ENCODE measurements around the gene COL21A1.

The COL21A1 gene

DNA sequence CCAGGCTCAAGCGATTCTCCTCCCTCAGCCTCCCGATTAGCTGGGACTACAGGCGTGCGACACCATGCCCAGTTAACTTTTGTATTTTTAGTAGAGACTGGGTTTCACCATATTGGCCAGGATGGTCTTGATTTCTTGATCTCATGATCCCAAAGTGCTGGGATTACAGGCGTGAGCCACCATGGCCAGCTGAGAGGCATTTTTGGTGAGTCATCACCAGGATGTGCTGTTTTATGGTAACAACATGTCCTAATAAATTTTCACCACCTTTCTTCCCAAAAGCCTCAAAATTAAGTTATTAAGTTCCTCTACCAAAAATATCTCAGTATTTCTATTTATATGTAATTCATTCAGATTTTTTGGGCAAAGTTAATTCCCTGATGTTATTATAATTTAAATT lies 53.5 kb downstream of the COL21A1 start:
- H3K4me3 ChIP-seq (ENCODE audit: low read depth, low read length): no peak overlapping the region

DNA sequence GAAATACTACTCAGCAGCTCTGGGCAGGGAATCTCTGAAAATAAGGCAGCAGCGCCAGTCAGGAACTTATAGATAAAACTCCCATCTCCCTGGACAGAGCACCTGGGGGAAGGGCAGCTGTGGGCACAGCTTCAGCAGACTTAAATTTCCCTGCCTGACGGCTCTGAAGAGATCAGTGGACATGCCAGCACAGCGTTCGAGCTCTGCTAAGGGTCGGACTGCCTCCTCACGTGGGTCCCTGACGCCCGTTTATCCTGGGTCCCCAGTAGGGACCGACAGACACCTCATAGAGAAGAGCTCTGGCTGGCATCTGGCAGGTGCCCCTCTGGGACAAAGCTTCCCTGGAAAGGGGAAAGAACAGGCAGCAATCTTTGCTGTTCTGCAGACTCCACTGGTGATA lies 59.0 kb downstream of the COL21A1 start:
- no peak overlapping the region for H3K4me3 ChIP-seq (ENCODE audit: low read depth, low read length)

DNA sequence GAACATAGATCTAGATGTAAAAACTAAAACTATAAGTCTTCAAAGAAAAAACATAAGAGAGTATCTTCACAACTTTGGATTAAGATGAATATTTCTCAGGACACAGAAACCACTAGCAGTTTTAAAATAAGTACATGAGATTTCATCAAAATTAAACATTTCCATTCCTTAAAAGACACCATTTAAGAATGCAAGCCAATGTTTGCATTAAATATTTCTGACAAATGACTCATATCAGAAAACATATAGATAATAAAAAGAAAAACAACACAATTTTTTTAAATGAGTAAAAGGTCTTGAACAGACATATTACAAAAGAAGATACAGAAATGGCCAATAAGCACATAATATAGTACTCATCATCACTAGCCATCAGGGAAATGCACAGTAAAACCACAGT lies 59.7 kb downstream of the COL21A1 start:
- no peak overlapping the region for H3K4me3 ChIP-seq (ENCODE audit: low read depth, low read length)

DNA sequence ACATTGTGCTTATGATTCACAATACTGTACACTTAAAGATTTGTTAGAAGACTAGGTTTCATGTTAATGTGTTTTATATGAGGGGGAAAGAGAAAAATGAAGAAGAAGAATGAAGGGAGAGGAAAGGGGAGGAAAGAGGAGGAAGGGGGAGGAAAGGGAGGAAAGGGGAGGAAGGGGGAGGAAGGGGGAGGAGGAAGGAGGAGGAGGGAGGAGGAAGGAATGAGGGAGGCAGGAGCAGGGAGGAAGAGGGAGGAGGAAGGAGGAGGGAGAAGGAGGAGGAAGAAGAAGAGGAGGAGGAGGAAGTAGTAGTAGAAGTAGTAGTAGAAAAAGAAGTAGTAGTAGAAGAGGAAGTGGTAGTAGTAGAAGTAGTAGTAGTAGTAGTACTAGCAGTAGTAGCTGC lies 70.6 kb downstream of the COL21A1 start:
- H3K4me3 ChIP-seq (ENCODE audit: low read depth, low read length): no peak overlapping the region

DNA sequence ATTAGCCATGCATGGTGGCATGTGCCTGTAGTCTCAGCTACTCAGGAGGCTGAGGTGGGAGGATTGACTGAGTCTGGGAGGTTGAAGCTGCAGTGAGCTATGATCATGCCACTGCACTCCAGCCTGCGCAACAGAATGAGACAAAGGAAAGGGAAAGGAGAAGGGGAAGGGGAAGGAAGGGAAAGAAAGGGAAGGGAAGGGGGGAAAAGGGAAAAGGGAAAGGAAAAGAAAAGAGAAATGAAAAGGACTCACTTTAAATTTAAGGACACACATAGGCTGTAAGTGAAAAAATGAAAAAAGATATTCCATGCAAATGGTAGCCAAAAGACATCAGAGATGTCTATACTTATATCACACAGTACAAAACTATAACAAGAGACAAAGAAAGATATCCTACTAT lies 74.2 kb downstream of the COL21A1 start:
- no peak overlapping the region for H3K4me3 ChIP-seq (ENCODE audit: low read depth, low read length)

DNA sequence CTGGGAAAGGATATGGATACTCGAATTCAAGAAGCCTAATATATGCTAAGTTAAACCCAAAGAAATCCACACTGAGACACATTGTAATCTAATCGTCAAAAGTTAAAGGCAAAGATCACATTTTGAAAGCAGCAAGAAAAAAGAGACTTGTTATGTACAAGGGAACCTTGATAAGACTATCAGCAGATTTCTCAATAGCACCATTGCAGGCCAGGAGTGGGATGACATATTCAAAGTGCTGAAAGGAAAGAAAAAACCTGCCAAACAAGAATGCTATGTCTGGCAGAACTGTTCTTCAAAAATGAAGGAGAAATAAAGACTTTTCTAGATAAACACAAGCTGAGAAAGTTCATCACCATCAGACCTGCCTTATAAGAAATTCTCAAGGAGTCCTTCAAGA lies 75.2 kb downstream of the COL21A1 start:
- H3K4me3 ChIP-seq (ENCODE audit: low read depth, low read length): no peak overlapping the region

DNA sequence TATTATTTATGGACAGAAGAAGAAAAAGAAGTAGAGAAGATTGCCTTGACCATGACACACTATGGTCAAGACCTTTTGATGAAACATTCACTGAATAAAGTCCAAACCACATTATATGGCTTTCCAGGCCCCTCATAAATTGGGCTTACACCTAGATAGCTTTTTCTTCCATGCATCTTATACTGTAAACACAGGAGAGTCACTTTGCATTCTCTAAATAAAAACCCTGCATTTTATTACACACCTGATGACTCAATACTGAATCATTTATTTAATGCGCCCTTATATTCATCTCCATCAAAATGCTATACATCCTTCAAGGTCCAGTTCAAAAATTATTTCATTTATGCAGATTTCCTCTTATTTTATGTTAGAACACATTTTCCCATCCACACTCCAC lies 78.0 kb downstream of the COL21A1 start:
- H3K4me3 ChIP-seq (ENCODE audit: low read depth, low read length): no peak overlapping the region

DNA sequence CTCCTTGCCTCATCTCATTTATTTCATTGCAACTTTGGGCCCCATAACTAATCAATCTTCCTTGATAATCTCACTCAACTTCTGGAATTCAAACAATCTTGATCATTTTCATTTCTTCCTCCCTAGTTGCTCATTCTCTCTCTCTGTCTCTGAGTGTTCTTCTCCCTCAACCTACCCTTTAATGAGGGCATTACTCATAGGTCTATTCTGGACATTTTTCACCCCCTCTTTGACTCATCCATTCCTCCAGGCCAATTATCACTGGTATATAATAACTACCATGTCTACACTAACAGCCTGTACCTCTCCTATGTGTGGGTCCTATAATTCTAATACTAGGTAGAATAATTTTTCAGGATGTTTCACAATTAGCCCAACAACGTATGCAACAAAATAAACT lies 78.8 kb downstream of the COL21A1 start:
- H3K4me3 ChIP-seq (ENCODE audit: low read depth, low read length): no peak overlapping the region

DNA sequence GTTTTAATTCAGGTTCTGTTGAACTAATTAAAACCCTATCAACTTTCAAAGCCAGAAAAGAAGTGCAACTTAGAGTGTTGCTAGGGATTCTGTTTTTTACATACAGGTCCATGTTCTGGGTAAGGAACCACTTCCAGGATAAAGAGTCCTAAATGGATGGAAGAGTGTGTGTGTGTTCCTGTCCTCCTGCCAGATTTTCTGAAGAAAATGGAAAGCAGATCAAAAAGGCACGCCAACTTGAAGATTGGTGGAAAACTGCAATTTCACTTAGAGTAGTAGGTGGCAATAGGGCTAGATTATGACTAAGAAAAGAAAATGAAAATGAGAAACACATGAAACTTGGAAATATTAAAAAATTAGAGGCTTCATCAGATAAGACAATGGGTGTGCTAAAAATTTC lies 85.3 kb downstream of the COL21A1 start:
- H3K4me3 ChIP-seq (ENCODE audit: low read depth, low read length): no peak overlapping the region

DNA sequence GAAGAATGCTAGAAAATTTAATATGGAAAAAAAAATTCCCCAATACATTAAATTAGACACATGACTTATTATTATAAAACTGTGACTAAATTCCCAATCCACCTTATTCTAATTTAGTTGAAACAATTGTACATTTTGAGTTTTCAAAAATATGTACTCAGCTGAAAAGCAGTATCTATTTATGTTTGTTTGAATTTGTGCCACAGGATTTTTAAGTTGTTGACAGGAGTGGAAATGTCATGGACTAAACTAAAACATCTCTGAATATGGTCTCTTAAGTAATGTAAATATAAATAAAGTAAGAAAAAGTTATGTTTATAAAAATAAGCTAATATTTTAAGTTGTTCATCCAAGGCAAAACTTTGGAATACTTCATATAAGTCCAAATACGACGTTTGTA lies 86.9 kb downstream of the COL21A1 start:
- H3K4me3 ChIP-seq (ENCODE audit: low read depth, low read length): no peak overlapping the region

DNA sequence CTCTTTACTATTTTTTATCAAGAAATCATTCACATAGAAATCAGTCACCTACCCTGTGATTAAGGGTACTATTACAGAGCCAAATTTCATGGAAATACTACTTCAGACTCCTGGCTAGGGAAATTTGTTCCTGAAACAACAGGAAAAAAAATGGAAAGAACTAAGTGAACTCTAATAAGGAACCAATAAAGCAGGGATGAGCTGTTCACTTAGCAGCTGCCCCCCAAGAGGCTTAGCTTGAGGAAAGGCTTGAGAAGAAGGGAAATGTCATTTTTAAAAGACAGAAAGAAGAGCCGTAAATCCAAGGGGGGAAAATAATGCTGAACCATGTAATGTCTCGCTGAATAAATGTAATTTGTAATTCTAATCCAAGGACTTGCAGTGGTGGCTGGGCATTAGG lies 88.8 kb downstream of the COL21A1 start:
- H3K4me3 ChIP-seq (ENCODE audit: low read depth, low read length): no peak overlapping the region

DNA sequence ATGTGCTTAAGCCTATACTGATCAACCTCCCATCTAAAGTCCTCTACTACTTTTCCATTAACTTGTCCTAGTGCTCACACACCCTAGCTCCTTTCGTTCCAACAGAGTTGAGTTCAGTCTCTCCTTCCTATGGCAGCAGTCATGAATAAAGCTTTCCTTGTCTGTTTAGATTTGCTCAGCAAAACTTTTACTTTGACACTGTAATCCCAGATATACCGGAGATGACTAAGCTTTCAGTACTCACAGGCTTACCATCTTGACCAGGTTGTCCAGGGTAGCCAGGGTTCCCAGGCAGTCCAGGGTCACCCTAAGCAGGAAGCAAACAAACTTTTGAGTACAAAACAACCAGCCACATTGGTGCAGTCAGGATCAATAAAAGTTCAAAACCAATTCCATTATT lies 90.7 kb downstream of the COL21A1 start:
- H3K4me3 ChIP-seq (ENCODE audit: low read depth, low read length): no peak overlapping the region

DNA sequence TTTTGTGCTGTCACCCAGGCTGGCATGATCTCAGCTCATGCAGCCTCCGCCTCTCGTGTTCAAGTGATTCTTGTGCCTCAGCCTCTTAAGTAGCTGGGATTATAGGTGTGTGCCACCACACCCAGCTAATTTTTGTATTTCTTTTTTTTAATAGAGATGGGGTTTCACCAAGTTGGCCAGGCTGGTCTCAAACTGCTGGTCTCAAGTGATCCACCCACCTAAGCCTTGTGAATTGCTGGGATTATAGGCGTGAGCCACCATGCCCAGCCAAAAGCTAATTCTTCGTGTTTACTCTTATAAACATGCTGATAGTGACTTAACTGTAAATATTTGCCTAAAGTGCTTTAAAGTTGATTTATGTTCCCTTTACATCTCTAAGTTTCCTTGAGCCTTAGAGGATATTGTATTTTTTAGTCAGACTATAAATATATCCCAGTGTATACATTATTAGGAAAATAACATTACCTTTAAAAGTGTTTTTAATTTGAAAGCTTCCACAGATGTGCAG lies 91.7 kb downstream of the COL21A1 start:
- no peak overlapping the region for H3K4me3 ChIP-seq (ENCODE audit: low read depth, low read length)

DNA sequence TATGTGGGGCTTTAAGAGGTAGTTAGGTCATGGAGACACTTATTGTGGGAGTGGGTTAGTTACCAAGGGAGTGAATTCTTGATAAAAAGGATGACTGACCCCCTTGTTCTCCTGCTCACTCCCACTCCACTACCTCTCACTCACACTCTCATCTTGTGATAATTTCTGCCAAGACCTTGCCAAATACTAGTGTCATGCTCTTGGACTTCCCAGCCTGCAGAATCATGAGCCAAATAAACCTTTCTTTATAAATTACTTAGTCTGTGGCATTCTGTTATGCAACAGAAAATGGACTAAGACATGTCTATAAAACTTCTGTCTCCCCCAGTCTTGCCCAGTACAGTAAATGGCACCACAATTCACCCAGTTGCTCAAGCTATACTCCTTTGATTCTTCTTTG lies 93.3 kb downstream of the COL21A1 start:
- H3K4me3 ChIP-seq (ENCODE audit: low read depth, low read length): no peak overlapping the region

DNA sequence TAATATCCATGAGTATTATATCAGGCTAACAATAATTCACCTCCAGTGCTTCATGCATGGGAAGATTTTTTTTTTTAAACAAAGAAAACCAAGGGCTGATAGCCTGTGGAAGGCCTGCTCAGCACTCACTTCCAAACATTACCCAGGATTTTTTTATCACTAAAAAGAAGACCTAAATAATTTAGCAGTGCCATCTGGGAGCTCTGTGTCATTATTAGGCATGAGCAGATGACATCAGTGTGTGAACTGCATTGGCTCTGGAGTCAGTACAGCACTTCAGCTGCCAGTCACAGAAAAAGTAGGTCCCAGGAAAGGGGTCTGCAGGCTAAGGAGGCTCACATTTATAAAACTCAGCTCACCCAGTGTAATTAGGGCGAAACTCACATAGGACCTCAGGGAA lies 94.8 kb downstream of the COL21A1 start:
- H3K4me3 ChIP-seq (ENCODE audit: low read depth, low read length): no peak overlapping the region

DNA sequence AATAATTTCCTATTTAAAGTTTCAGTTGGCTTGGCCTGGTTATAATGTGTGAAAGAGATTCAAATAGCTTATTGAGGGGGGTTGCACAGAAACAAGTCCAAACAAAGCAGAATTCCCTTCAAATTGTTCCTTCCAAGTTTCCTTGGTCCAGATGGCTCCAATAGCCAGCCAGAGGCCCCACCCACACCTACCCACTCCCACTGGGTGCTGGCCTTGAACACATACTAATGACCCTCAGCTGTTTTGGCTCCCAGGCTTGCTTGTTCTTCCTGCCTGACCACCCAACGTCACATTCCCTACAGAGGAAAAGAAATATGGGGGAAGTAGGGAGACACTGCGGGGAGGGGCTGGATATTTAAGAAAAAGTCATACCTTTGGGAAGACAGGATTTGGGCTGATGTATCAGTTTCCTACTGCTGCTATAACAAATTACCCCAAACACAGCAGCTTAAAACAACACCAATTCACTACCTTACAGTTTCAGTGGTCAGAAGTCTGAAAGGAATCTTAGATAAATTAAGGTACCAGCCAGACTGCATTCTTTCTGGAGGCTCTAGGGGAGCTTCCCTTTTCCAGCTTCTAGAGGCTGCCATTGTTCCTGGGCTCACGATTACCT lies 95.7 kb downstream of the COL21A1 start:
- no peak overlapping the region for H3K4me3 ChIP-seq (ENCODE audit: low read depth, low read length)

DNA sequence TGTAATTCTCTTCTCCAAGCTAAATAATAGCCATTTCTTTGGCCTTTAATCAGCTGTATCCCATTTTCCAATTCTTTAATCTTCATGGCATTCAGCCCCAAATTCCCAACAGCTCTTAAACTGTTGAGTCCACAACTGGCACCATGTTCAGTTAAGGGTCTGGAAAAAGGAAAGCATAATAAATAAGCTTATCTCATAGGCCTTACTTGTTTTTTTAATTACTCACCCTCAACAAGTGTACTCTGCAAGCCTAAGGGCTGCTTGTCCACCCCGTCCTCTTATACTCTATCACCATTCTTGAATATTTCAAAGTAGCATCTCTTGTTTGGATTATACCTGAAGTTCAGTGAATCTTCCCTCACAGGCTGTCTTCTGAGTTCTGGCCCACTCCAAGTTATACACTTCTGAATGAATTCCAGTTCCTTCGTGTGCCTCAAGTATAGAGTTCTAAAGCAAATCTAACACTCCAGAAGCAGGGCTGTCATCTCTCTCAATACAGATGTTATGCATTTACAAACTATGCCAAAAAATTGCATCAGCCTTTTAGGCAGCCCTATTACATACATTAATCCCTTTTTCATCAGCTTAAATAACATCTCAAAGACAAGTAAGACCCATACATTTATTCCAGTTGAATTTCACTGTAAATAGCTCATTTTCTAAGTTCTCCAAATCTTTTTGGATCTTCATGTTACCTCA lies 98.7 kb downstream of the COL21A1 start:
- no peak overlapping the region for H3K4me3 ChIP-seq (ENCODE audit: low read depth, low read length)

DNA sequence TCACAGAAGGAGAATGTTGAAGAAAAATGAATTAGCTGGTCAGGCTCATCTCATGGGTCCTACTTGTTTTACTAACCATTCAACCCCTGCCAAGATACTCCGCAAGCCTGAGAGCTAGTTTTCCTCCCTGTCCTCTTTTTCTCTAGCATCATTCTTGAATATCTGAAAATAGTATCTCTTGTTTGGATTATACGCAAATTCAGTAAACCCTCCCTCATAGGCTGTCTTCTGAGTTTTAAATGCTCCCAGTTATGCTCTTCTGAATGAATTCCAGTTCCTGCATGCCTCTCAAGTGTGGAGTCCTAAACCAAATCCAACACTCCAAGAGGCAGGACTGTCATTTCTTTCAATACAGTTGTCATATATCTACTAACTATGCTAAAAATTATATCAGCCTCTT lies 99.6 kb downstream of the COL21A1 start:
- H3K4me3 ChIP-seq (ENCODE audit: low read depth, low read length): no peak overlapping the region

DNA sequence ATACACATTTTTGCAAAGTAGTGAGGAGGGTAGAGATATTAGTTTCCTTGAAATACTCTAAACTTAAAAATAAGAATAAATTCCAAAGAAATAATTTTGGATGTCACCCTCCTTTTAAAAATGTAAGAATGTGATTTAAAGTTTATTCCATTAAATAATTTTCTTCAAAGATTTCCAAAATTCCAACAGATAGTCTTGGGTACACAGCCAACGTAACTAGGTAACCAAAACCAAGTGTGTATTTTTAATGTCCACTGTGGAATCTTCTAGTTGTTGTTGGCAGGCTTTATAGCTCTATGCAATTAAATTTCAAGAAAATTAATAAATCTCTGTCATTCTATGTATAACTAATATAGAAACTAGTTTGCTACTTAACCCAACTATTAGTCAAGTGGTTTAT lies 101.3 kb downstream of the COL21A1 start:
- H3K4me3 ChIP-seq (ENCODE audit: low read depth, low read length): no peak overlapping the region

DNA sequence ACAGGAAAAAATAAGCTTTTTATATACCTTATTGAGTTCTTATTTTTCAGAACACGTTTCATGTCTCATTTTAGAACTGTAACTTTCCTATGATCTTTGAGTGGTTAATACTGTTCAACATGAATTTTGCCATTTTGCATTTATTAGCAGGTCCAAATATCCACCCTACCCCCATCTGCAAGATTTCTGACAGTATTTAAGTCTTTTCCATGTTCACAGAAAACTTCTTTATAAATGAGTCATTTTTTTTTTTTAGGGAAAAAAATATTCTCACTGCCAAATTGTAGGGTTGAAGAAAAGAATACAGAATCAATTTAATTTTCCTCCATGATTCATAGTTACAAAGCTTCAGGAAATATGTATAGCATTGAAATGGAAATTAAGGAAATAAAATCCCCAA lies 101.8 kb downstream of the COL21A1 start:
- H3K4me3 ChIP-seq (ENCODE audit: low read depth, low read length): no peak overlapping the region

DNA sequence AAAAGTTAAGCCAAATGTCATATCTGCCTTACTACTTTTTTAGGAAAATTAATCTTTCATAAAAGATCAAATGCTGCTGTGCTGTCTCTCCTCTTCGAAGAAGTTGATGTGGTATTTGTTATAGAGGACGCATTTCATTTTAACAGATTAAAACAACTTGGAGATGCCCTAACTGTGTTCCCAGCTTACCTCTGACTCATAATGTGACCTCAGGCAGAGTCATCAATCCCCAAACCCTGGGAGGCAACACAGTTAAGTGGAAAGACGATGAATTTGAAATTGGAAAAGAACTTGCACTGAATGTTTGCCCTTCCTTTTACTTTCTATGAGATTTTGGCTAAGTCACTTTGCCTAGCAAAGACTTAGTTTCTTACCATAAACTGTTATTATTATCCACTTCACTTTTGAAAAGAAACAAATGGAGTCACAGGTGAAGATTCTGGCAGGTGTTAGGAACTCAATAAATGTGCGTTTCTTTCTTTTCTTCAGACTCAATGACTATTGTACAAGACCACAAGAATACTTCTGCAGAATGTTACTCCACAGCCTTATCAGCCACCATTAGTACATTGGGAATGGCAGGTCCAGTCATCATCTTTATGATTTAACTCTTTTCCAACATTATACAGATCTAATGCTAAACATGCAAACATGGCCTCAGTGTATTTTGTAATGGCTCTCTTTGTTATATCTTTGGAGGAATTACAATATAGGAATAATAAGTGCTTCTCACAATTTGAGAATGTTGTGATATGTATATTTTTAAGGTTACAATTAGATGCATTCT lies 102.6 kb downstream of the COL21A1 start:
- H3K4me3 ChIP-seq (ENCODE audit: low read depth, low read length): no peak overlapping the region

DNA sequence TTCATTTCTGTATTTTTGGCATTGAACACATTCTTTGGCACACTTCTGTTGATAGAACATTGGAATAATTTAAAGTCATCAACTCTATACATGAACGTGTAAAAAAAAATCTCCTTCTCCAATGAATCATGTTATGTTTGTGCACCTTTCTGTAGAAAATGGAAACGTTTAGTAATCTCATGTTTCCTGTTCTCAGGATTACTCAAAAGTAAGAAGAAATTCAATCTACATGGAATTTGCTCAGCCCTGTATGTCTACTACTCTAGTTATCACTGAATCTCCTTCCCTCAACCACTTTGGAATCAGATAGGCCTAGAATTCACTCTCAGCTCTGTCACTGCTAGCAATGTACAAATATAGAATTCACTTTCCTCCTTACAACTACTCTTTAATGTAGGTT lies 103.6 kb downstream of the COL21A1 start:
- H3K4me3 ChIP-seq (ENCODE audit: low read depth, low read length): no peak overlapping the region
